Keratinocyte (primary cell): Measurements from ENCODE around the gene DARS2. TPM values are rescaled to one million over a fixed set of nuclear protein-coding genes. Genes with fewer than 3 reads are reported as not detected.

Experiments used
- DNase-seq: peaks from one replicate; pipeline ENCODE4 v3.0.0-alpha.2; 2011; ENCODE audit warnings: low read depth, missing footprints, low spot score
- FAIRE-seq: peaks from 2 replicates; lab custom pipeline; 2011; peaks lifted over from hg19 to GRCh38; lab: Jason Lieb, UNC
- H2AFZ ChIP-seq: 2 replicates; pipeline ENCODE4 v1.6.0; 2012; ENCODE audit warnings: low read length, control low read depth, inconsistent platforms; ENCODE audit not compliant: control insufficient read depth
- H3K27ac ChIP-seq: 2 replicates; pipeline ENCODE4 v1.5.1; 2011; ENCODE audit warnings: low read length; ENCODE audit not compliant: control insufficient read depth, insufficient read depth
- H3K27me3 ChIP-seq: 3 replicates; pipeline ENCODE4 v1.6.0; 2011; ENCODE audit warnings: low read length; ENCODE audit not compliant: control insufficient read depth, insufficient read depth; ENCODE audit errors: extremely low read depth
- H3K36me3 ChIP-seq, 2 experiments: 2 replicates in 1 of 2; 3 replicates in 1 of 2; pipeline ENCODE4 v1.5.1; 2011; ENCODE audit warnings: low read length in 2 of 2, mild to moderate bottlenecking in 1 of 2; ENCODE audit not compliant: control insufficient read depth in 2 of 2, insufficient read depth in 2 of 2; ENCODE audit errors: extremely low read depth in 1 of 2
- H3K4me1 ChIP-seq: 3 replicates; pipeline ENCODE4 v1.5.1; 2011; ENCODE audit warnings: low read length; ENCODE audit not compliant: control insufficient read depth, insufficient read depth; ENCODE audit errors: extremely low read depth
- H3K4me2 ChIP-seq: 3 replicates; pipeline ENCODE4 v1.6.0; 2011; ENCODE audit warnings: low read depth, low read length; ENCODE audit not compliant: control insufficient read depth, insufficient read depth; ENCODE audit errors: extremely low read depth
- H3K4me3 ChIP-seq, 3 experiments: fragments of 200-600 bp in 1 of 3; sonication (generic) in 1 of 3; 2 replicates in 2 of 3; 3 replicates in 1 of 3; pipeline ENCODE4 v1.5.1; 2011 to 2016; ENCODE audit warnings: low read length in 3 of 3, mild to moderate bottlenecking in 3 of 3, control low read depth in 2 of 3, inconsistent platforms in 1 of 3, low read depth in 1 of 3, mixed read lengths in 1 of 3, mixed run types in 1 of 3, moderate library complexity in 1 of 3; ENCODE audit not compliant: control insufficient read depth in 2 of 3, insufficient read depth in 2 of 3; ENCODE audit errors: extremely low read depth in 1 of 3
- H3K79me2 ChIP-seq: 2 replicates; pipeline ENCODE4 v1.6.0; 2012; ENCODE audit warnings: low read length; ENCODE audit not compliant: control insufficient read depth, insufficient read depth
- H3K9ac ChIP-seq: 3 replicates; pipeline ENCODE4 v1.6.0; 2011; ENCODE audit warnings: low read length; ENCODE audit not compliant: control insufficient read depth, insufficient read depth; ENCODE audit errors: extremely low read depth
- H3K9me1 ChIP-seq: 3 replicates; pipeline ENCODE4 v1.6.0; 2011; ENCODE audit warnings: low read length; ENCODE audit not compliant: control insufficient read depth, insufficient read depth; ENCODE audit errors: extremely low read depth
- H3K9me3 ChIP-seq: 2 replicates; pipeline ENCODE4 v1.5.1; 2012; ENCODE audit warnings: low read depth, low read length; ENCODE audit not compliant: control insufficient read depth
- H4K20me1 ChIP-seq: 3 replicates; pipeline ENCODE4 v1.6.0; 2011; ENCODE audit warnings: low read length; ENCODE audit not compliant: control insufficient read depth, insufficient read depth; ENCODE audit errors: extremely low read depth
- EZH2 ChIP-seq: IDR thresholded peaks from one replicate; pipeline ENCODE4 v1.6.1; 2012; ENCODE audit warnings: inconsistent platforms, mild to moderate bottlenecking, low read length, moderate library complexity
- dilution Hi-C: fragments of 300-500 bp; cut with MboI; formaldehyde crosslinking; loops from one replicate; pipeline ENCODE4 v1.7.0; 2020; ENCODE audit warnings: low sequenced_read_pairs; ENCODE audit not compliant: extremely low pct_ligation_motif_present
- polyA plus RNA-seq, 5 experiments: library from polyadenylated mRNA; depleted of rRNA in 3 of 5; stranded (reverse) in 3 of 5; stranded (forward) in 1 of 5; unstranded in 1 of 5; fragments of >200 nt; gene quantifications; 1 replicate in 1 of 5; 2 replicates in 3 of 5; 3 replicates in 1 of 5; pipeline versions ENCODE4 v1.2.1 to v1.2.3, GENCODE V29; 2011 to 2012; ENCODE audit warnings: missing spikeins in 2 of 5, low read depth in 1 of 5, low replicate concordance in 1 of 5
- TF ChIP-seq, protein P1 (sequence below), 3 experiments: IDR thresholded peaks in 1 of 3; conservative IDR thresholded peaks in 1 of 3; optimal IDR thresholded peaks in 1 of 3; 2 replicates in 2 of 3; 3 replicates in 1 of 3; pipeline versions ENCODE3 to v1.5.1; 2011; ENCODE audit warnings: low read length in 3 of 3, mild to moderate bottlenecking in 3 of 3, moderate library complexity in 2 of 3, control low read depth in 1 of 3, inconsistent platforms in 1 of 3; ENCODE audit not compliant: insufficient read depth in 2 of 3; ENCODE audit errors: extremely low read depth in 1 of 3

The DARS2 gene
- polyA plus RNA-seq, 1 donor (not counting 4 experiments of a cell fraction or from before 2014, with no cell fraction given): 36.4 TPM

DNA sequence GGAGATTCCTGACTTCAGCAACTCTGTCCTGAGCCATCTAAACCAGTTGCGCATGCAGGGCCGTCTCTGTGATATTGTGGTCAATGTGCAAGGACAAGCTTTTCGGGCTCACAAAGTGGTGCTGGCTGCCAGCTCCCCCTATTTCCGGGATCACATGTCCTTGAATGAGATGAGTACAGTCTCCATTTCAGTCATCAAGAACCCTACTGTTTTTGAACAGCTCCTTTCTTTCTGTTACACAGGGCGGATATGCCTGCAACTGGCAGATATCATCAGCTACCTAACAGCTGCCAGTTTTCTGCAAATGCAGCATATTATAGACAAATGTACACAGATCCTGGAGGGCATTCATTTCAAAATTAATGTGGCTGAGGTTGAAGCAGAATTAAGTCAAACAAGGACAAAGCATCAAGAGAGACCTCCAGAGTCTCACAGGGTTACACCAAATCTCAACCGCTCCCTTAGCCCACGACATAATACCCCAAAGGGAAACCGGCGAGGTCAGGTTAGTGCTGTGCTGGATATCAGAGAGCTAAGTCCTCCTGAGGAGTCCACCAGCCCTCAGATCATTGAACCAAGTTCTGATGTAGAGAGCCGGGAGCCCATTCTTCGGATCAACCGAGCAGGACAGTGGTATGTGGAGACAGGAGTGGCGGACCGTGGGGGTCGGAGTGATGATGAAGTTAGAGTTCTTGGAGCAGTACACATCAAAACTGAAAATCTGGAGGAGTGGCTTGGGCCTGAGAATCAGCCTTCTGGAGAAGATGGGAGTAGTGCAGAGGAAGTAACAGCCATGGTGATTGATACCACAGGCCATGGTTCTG lies 46.0 kb downstream of the DARS2 start:
- dilution Hi-C loops: no loop called here
- no peak overlapping the region for H3K9ac ChIP-seq

DNA sequence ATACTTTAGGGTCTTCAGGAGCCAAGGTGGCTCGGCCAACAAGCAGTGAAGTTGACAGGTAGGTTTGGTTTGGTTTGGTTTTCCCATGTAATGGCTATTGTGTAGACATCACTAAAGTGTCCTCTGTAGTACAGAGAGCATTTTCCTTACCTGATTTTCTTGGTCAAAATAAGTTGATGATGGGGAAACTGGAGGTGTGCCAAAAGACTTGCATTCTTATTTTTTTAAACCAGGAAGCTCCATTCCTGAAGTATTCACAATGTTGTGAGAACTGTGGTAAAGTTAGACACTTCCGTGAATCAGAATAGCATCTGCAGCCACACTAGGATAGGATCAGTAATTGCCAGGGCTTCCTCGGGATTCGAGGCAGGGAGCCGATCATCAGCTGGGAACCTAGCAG lies 46.6 kb downstream of the DARS2 start:
- peaks cover 5 to 24% of the 10 kb centered on the region in 2 experiments for H3K36me3 ChIP-seq
- no peak overlapping the region for H3K27ac ChIP-seq
- TF ChIP-seq, protein P1, sequence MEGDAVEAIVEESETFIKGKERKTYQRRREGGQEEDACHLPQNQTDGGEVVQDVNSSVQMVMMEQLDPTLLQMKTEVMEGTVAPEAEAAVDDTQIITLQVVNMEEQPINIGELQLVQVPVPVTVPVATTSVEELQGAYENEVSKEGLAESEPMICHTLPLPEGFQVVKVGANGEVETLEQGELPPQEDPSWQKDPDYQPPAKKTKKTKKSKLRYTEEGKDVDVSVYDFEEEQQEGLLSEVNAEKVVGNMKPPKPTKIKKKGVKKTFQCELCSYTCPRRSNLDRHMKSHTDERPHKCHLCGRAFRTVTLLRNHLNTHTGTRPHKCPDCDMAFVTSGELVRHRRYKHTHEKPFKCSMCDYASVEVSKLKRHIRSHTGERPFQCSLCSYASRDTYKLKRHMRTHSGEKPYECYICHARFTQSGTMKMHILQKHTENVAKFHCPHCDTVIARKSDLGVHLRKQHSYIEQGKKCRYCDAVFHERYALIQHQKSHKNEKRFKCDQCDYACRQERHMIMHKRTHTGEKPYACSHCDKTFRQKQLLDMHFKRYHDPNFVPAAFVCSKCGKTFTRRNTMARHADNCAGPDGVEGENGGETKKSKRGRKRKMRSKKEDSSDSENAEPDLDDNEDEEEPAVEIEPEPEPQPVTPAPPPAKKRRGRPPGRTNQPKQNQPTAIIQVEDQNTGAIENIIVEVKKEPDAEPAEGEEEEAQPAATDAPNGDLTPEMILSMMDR (optimal IDR thresholded peaks at IDR 0.05 in 1 of 3, IDR thresholded peaks at IDR 0.05 in 1 of 3, conservative IDR thresholded peaks at IDR 0.05 in 1 of 3; ENCODE audit: extremely low read depth in 1 of 3, insufficient read depth in 2 of 3, low read length in 3 of 3): no peak
- no peak for TF ChIP-seq EZH2
- FAIRE-seq: no peak
- H3K27me3 ChIP-seq: no peaks in the 10 kb centered on the region
- H3K9ac ChIP-seq: no peak overlapping the region
- peaks cover 20% of the 10 kb centered on the region for H3K4me1 ChIP-seq
- H3K79me2 ChIP-seq: peaks cover 25% of the 10 kb centered on the region
- no peak overlapping the region for H3K4me2 ChIP-seq
- H3K4me3 ChIP-seq: no peak overlapping the region
- H4K20me1 ChIP-seq: peaks cover 10% of the 10 kb centered on the region
- no peaks in the 10 kb centered on the region for H3K9me1 ChIP-seq
- no peak for DNase-seq
- no peaks in the 10 kb centered on the region for H3K9me3 ChIP-seq
- H2AFZ ChIP-seq: no peak overlapping the region
- dilution Hi-C loops: no loop called here

More for the DNA sequence above, 46.0 kb downstream of the DARS2 start:
- H3K36me3 ChIP-seq: peaks cover 8 to 27% of the 10 kb centered on the region in 2 experiments
- no peaks in the 10 kb centered on the region for H3K9me3 ChIP-seq
- peak overlapping the region; percentile 95 for H3K4me2 ChIP-seq
- no peaks in the 10 kb centered on the region for H3K9me1 ChIP-seq
- H3K4me3 ChIP-seq: no peak overlapping the region
- FAIRE-seq: no peak
- peaks cover 15% of the 10 kb centered on the region for H4K20me1 ChIP-seq
- H3K79me2 ChIP-seq: peaks cover 31% of the 10 kb centered on the region
- H3K4me1 ChIP-seq: peaks cover 26% of the 10 kb centered on the region
- H3K27ac ChIP-seq: peak overlapping the region; percentile 8
- peak overlapping the region; percentile 58 for H2AFZ ChIP-seq
- DNase-seq: no peak
- no peak for TF ChIP-seq EZH2
- TF ChIP-seq, protein P1 (optimal IDR thresholded peaks at IDR 0.05 in 1 of 3, IDR thresholded peaks at IDR 0.05 in 1 of 3, conservative IDR thresholded peaks at IDR 0.05 in 1 of 3; ENCODE audit: extremely low read depth in 1 of 3, insufficient read depth in 2 of 3, low read length in 3 of 3): no peak
- H3K27me3 ChIP-seq: no peaks in the 10 kb centered on the region
